NCI-H1436 treated with DMSO at 0.1 percent for 48 hours (cell line): ENCODE data around the gene AXDND1.
"Not testable (repeated sequence)": the region's sequence is repeated elsewhere in the genome, so short reads cannot be mapped to it uniquely, and the experiment has no call there.

ENCODE experiments used
- DNase-seq: peaks from one replicate; lab custom pipeline; 2025; lab: John Stamatoyannopoulos, UW

Gene AXDND1

GRCh38 chr1:179369751-179370341 is 4.1 kb downstream of the AXDND1 start:
- DNase-seq, result peak; percentile 2

- DNase-seq, result no peak
Observed at GRCh38 chr1:179372160-179372559, 6.4 kb downstream of the AXDND1 start.

GRCh38 chr1:179376223-179376622 is 10.5 kb downstream of the AXDND1 start:
- DNase-seq, result no peak

GRCh38 chr1:179380299-179380698 is 14.5 kb downstream of the AXDND1 start:
- no peak for DNase-seq

- no peak for DNase-seq
Observed at GRCh38 chr1:179384027-179384426, 18.3 kb downstream of the AXDND1 start.

GRCh38 chr1:179385510-179385909 is 19.7 kb downstream of the AXDND1 start:
- no peak for DNase-seq

- no peak for DNase-seq
Observed at GRCh38 chr1:179393721-179394120, 27.9 kb downstream of the AXDND1 start.

GRCh38 chr1:179399399-179399798 is 33.6 kb downstream of the AXDND1 start:
- DNase-seq, result not testable (repeated sequence)

- not testable (repeated sequence) for DNase-seq
Observed at GRCh38 chr1:179417760-179418159, 52.0 kb downstream of the AXDND1 start.

GRCh38 chr1:179418706-179419105 is 52.9 kb downstream of the AXDND1 start:
- not testable (repeated sequence) for DNase-seq

- DNase-seq, result no peak
Observed at GRCh38 chr1:179424610-179425009, 58.8 kb downstream of the AXDND1 start.

- DNase-seq, result no peak
Observed at GRCh38 chr1:179425186-179425585, 59.4 kb downstream of the AXDND1 start.

- DNase-seq, result no peak
Observed at GRCh38 chr1:179437171-179437570, 71.4 kb downstream of the AXDND1 start.

GRCh38 chr1:179439646-179440045 is 73.9 kb downstream of the AXDND1 start:
- not testable (repeated sequence) for DNase-seq

GRCh38 chr1:179440301-179440700 is 74.5 kb downstream of the AXDND1 start:
- not testable (repeated sequence) for DNase-seq

GRCh38 chr1:179440971-179441370 is 75.2 kb downstream of the AXDND1 start:
- DNase-seq, result no peak

GRCh38 chr1:179441501-179441900 is 75.7 kb downstream of the AXDND1 start:
- DNase-seq, result no peak

GRCh38 chr1:179442846-179443245 is 77.1 kb downstream of the AXDND1 start:
- not testable (repeated sequence) for DNase-seq

GRCh38 chr1:179445593-179445992 is 79.8 kb downstream of the AXDND1 start:
- DNase-seq, result no peak

- DNase-seq, result no peak
Observed at GRCh38 chr1:179447489-179447888, 81.7 kb downstream of the AXDND1 start.

GRCh38 chr1:179448437-179449149 is 82.8 kb downstream of the AXDND1 start:
- no peak for DNase-seq

GRCh38 chr1:179459606-179460206 is 93.9 kb downstream of the AXDND1 start:
- DNase-seq, result not testable (repeated sequence)

GRCh38 chr1:179465661-179466060 is 99.9 kb downstream of the AXDND1 start:
- not testable (repeated sequence) for DNase-seq
